Stimulated activated CD4-positive, alpha-beta T cell treated with anti-CD3 and anti-CD28 coated beads, Interleukin-2, amount 100 ng/mL, for 4 hours (primary cell): ENCODE data around the gene ADAM8.
"Not testable (repeated sequence)": the region's sequence is repeated elsewhere in the genome, so short reads cannot be mapped to it uniquely, and the experiment has no call there.

ENCODE experiments used
- DNase-seq: peaks from one replicate; pipeline ENCODE4 v3.0.0-alpha.2; 2020; ENCODE audit warnings: low read depth

Gene ADAM8

GRCh38 chr10:133230387-133231195, 46.1 kb downstream of the ADAM8 start:
- no peak for DNase-seq

DNA sequence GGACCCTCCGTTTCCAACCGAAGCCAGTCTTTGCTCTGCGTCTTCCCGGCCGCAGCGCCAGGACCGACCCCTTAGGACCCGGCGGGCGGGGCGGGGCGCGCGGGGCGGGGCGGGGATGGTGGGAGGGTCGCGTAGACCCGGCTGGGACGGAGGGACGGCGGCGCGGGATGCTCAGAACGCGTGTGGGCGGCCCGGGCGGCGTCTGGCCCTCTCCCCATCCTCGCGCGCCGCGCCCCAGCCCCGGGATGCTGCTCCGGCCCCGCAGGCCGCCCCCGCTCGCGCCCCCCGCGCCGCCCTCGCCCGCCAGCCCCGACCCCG, 46.7 kb downstream of the ADAM8 start, which contains the start of gene UTF1:
Gene UTF1 (plus strand): TSS at position 174 of the 318 bp plus-strand sequence. CDS start 72 bp downstream, at position 246.
- DNase-seq = no peak

DNA sequence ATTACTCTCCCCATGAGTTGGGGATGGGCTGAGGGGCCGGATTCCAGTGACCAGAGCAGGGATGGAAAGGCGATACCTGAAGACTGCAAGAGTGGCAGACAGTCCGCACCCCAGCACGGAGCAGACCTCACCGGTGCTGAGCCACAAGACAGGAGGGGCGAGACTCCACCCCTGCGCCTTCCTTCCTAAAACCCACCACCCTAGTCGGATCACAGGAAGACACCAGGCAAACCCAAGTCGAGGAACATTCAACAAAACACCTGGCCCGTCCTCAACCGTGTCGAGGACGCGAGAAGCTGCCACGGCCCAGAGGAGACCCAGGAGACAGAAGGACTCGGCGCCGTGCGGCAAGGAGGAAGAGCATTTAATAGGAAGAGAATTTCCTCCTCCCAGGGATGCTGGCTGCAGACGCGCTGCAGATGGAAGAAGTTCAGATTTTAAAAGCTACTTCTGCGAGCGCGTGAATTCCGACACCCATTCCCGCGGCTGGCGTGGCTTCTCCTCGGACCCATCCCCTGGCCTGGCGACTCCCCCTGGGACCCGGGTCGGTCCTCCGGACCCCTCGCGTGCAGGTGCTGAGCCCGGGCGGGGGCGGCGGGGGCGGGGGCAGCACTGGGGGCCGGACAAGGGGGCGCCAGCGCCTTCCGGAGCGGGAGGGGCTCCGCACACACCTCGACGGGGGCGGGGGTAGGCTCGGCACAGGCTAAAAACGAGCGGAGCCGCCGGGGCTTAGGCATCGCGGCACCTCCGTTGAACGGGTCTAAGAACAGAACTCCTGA, 47.2 kb downstream of the ADAM8 start:
- no peak for DNase-seq

DNA sequence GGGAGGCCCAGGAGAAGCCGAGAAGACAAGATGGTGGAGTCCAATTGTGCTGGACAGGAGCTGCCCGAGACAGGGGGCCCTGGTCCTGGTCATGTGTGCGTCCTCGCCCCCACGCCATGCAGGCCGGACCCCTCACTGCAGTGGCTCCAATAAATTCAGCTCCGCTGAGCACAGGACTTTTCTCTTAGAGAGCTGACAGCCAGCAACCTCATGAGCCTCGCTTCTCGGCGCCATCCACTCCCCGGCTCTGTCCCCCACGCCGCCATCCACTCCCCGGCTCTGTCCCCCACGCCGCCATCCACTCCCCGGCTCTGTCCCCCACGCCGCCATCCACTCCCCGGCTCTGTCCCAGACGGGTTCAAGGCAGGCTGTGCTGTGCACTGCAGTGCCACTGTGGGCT, 49.4 kb downstream of the ADAM8 start:
- DNase-seq = no peak

DNA sequence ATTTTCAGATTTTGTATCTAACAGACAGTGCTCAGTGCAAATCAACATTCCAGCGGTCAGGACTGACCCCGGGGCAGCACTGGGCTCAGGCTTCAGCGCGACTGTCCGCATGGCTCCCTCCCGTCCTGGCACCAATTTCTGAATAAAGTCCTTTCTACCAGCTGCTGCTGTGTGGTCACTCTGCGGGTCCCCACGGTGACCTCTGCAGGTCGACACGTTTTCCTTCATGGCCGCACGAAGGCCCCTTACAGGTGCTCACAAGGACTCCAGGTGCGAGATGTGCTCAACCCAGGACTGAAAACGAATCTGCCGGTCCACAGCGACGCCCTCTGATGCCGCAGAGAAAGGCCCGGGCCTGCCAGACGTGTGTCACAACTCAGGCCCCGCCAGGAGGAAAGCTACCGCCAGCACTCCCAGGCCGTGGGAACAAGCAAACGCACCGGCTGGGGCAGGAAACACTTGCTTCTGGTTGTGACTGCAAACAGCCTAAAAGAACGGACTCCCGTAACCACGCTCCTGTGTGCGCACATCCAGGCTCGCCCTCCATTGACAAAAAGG, 50.3 kb downstream of the ADAM8 start:
- DNase-seq = no peak

DNA sequence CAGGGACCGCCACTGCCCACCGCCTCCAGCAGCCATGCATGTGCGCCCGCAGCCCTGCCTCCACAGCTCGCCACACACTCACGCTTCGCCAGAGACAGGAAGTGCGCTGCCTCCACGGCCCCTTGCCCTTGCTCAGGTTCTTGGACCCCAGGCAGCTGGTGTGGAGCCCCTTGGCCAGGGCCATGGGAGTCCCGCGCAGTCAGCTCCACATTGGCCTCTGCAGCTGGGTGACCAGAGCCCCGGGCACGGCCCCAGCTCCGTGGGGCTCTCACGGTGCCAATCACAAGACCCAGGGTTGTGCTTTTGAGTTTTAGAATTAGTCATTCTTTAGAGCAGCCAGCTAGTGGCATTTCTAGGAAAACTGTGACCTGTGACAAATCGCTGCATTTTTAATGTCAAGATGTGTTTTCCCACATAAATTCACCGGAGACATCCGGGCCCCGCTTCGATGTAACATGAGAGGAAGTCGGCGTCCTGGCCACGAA, 50.9 kb downstream of the ADAM8 start:
- DNase-seq = no peak

DNA sequence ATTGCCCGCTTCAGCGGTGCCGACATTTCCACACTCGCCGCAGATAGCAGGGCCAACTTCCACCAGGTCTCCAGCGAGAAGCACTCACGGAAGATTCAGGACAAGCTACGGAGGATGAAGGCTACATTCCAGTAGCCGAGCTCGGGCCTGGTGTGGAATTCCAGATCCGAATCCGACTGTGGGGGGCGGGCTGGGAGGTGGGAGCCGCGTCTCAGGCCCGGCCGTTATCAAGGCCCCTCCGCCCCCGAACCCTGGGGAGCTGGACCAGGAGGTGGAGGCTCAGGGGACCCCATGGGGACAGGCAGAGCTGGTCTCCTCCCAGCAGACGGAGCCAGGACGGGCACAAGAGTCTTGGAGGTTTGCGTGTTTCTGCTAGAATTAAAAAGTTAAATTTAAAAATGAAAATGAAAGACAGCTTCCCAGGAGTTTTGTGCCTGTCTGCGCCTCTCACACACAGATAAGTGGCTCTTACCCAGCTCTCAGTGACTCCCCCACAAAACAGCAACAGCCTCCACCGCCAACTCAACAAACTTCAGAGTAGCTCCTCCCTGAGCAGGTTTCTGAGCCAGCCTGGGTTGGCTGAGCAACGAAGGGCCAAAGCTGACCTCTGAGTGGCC, 51.8 kb downstream of the ADAM8 start:
- DNase-seq = no peak

DNA sequence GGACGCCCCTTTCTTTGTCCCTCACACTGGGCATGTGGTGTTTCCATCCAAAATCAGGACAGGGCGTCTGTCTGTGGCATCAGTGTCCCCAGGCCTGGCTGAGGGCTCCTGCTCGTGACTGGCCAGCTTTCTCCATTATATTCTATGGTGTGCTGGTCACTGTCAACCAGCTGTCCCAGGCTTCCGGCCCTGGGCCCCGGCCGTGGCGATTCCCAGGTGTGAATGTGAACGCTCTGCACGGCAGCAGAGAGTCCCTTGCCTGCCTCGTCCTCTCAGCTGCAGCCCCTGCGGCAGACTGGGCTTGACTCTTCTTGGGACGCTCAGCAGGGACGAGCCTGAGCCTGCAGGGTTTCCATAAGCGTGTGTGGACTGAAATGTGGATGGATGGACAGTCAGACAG, 52.6 kb downstream of the ADAM8 start:
- DNase-seq = no peak

DNA sequence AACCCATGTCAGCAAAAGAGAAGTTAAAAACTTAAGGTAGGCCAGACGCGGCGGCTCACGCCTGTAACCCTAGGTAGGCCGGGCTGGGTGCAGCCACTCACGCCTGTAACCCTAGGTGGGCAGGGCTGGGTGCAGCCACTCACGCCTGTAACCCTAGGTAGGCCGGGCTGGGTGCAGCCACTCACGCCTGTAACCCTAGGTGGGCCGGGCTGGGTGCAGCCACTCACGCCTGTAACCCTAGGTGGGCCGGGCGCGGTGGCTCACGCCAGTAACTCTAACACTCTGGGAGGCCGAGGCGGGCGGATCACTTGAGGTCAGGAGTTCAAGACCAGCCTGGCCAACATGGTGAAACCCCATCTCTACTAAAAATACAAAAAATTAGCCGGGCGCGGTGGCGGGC, 54.9 kb downstream of the ADAM8 start:
- DNase-seq = not testable (repeated sequence)

DNA sequence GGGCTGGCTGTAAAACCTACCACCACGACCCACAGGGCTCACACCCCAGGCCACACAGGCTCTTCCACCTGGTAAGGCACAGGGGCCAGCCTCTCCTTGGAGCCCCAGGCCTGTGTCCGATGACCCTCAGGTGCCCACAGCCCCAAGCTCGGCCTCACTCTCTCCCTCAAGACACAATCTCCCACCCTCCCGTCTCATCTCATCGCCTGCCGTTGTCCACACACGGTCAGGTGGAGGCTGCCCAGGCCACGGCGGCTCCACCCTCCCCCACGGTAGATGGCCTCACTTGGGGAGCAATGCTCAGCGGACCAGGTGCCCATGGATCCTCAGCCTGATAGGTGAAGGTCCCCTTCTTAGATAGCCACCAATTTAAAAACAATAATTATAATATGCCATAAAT, 55.3 kb downstream of the ADAM8 start:
- DNase-seq = no peak

- DNase-seq = no peak
Measured at GRCh38 chr10:133219782-133220181, 56.9 kb downstream of the ADAM8 start.

GRCh38 chr10:133218891-133219290, 57.8 kb downstream of the ADAM8 start:
- DNase-seq = no peak

GRCh38 chr10:133217800-133218589, 58.7 kb downstream of the ADAM8 start:
- DNase-seq = no peak

DNA sequence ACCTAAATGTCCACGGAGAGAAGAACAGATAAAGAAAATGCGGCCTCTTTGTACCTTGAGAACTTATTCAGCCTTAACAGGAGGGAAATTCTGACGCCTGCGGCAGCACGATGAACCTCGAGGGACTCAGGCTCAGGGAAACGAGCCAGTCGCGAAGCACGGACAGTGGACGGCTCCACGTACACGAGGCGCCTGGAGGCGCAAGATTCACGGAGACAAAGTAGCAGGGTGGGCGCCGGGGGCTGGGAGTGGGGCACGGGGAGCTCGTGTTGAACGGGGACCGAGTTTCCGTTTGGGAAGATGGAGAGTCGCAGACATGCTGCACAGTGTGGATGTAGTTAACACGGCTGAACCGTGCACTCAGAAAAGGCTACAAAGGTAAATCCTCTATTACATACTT, 59.9 kb downstream of the ADAM8 start:
- no peak for DNase-seq

- DNase-seq = no peak
Measured at GRCh38 chr10:133215586-133215985, 61.1 kb downstream of the ADAM8 start.

- no peak for DNase-seq
Measured at GRCh38 chr10:133214468-133215410, 61.9 kb downstream of the ADAM8 start.

DNA sequence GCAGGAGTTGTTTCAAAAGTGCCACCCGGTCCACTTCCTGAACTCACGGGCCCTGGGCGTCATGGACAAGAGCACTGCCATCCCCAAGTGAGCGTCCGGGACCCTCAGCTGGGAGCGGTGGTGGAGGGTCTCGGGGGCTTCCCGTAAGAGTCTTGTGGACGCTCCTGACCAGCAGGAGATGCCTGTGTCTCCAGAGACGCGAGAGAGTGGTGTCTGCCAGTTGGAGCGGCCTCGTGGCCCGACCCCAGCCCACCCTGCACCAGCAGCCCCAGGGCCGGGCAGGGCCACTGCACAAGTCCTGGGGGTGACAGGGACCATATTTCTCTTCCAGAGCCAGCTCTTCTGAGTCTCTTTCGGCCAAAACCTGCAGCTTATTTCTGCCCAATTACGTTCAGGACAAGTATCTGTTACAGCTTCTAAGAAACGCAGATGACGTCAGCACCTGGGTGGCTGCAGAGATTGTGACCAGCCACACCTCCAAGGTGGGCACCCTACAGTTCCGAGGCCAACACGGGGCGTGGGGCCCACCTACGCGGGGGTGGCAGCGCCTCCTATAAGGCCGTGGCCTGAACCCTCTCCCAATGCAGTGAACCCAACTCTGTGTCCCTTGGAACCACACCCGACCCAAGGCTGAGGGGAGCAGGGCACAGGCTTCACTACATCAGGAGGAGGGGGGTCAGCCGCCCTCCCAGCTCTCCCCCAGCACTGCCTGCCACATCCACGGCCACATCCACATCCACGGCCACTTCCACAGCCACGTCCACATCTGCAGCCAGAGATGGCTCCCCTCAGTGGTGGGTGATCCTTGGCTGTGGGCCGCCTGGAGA, 62.8 kb downstream of the ADAM8 start:
- no peak for DNase-seq

DNA sequence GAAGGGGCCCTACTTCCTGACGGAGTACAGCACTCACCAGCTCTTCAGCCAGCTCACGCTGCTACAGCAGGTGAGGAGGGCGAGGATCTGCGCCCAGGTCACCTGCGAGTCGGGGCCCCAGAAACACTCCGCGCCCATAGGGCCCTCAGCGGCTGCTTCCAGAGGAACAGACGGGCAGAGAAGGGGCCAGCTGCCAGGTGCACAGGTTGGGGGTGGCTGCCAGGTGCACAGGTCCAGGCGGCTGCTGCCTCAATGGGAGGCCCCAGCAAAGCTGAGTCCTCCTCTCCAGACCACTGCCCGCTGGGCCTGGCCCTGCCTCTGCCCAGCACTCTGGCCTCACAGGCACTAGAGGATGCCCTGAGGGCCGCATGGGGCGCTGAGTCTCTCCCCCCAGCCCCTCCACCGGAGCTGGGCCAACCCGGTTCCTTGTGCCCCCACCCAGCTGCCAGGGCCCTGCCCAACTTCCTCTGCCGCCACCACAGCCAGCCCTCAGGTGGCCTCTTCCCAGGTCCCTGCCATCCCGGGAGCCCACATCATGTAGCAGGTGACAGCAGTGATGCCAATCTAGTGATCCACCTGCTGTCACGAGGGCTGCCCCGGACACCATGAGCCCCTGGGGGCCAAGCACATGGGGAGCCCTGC, 63.7 kb downstream of the ADAM8 start:
- DNase-seq = no peak
